ENCODE data around the gene TNNC2. TPM values are rescaled to one million over a fixed set of nuclear protein-coding genes. Genes with fewer than 3 reads are reported as not detected.

The TNNC2 gene
- total and polyA plus RNA-seq, 9 of the 15 experiments (the other 6 are each of a cell fraction or from before 2014, with no cell fraction given) = not detected

- TF ChIP-seq ZNF408 (CRISPR knock-in tag; IDR thresholded peaks at IDR 0.05; ENCODE audit: low read depth) (no peak), ZEB2 (IDR thresholded peaks at IDR 0.05) (no peak), ARID2 (IDR thresholded peaks at IDR 0.05) (no peak), ZNF395 (CRISPR knock-in tag; IDR thresholded peaks at IDR 0.05) (0 out of 2 replicates have a peak, but pooled peaks have one; percentile 4), IRF2 (CRISPR knock-in tag; IDR thresholded peaks at IDR 0.05) (no peak), NR2C2 (CRISPR knock-in tag; IDR thresholded peaks at IDR 0.05) (no peak), NR2C2 (tag; IDR thresholded peaks at IDR 0.05) (peak; percentile 94), FOXA1 (IDR thresholded peaks at IDR 0.05; ENCODE audit: borderline replicate concordance) (no peak), ZNF263 (CRISPR knock-in tag; IDR thresholded peaks at IDR 0.05; ENCODE audit: borderline replicate concordance) (no peak), IFI16 (CRISPR knock-in tag; IDR thresholded peaks at IDR 0.05) (no peak), CXXC5 (CRISPR knock-in tag; IDR thresholded peaks at IDR 0.05) (peak; percentile 36), TCF3 (CRISPR knock-in tag; IDR thresholded peaks at IDR 0.05) (no peak), DPF2 (IDR thresholded peaks at IDR 0.05) (no peak; the same call in 1 of the 2 replicates), E2F6 (IDR thresholded peaks at IDR 0.05; ENCODE audit: borderline replicate concordance in 1 of 2, extremely low read depth in 1 of 2, insufficient read depth in 1 of 2, insufficient read length in 1 of 2, low read depth in 1 of 2, low read length in 1 of 2, poor library complexity in 1 of 2, severe bottlenecking in 1 of 2) (peak in 1 of 2 experiments; percentile 29), SREBF2 (CRISPR knock-in tag; IDR thresholded peaks at IDR 0.05) (no peak), NR0B1 (IDR thresholded peaks at IDR 0.05; ENCODE audit: partially characterized antibody) (no peak), ZNF175 (CRISPR knock-in tag; IDR thresholded peaks at IDR 0.05; ENCODE audit: low read depth) (0 out of 2 replicates have a peak, but pooled peaks have one; percentile 1), NR3C1 (CRISPR knock-in tag; IDR thresholded peaks at IDR 0.05) (no peak), PTTG1 (tag; IDR thresholded peaks at IDR 0.05; ENCODE audit: low read depth) (no peak), KDM1A (IDR thresholded peaks at IDR 0.05) (peak; percentile 17 to 65; a peak in 3 of 4 replicates), ZNF644 (tag; IDR thresholded peaks at IDR 0.05; ENCODE audit: low read depth) (0 out of 2 replicates have a peak, but pooled peaks have one; percentile 10), HDAC6 (IDR thresholded peaks at IDR 0.05; ENCODE audit: low read depth, low read length) (no peak), RCOR1 (IDR thresholded peaks at IDR 0.05; ENCODE audit: borderline replicate concordance in 1 of 2, low read depth in 2 of 2, low read length in 2 of 2) (peak in 1 of 2 experiments; percentile 80; a peak in 2 of 4 replicates), NCOA2 (IDR thresholded peaks at IDR 0.05; ENCODE audit: partially characterized antibody in 2 of 2) (no peak), RAD21 (CRISPR knock-in tag; conservative IDR thresholded peaks at IDR 0.05 in 1 of 2, IDR thresholded peaks at IDR 0.05 in 1 of 2) (no peak), RBBP5 (IDR thresholded peaks at IDR 0.05; ENCODE audit: borderline replicate concordance, insufficient read depth, low read length, poor library complexity, severe bottlenecking) (peak; percentile 3)
These were observed 30.7 kb upstream of the TNNC2 start (continued) for GRCh38 chr20:45857882-45858216.

Data from K562 (cell line).